PFSK-1 (cell line): ENCODE results near the gene DCDC2B.
A peak's percentile ranks its signal among the peaks of the same experiment; 100 is the strongest.

Source experiments
- FOXP2 ChIP-seq: optimal IDR thresholded peaks from 2 replicates; pipeline ENCODE3; 2011; ENCODE audit warnings: borderline replicate concordance, control low read depth, inconsistent platforms; ENCODE audit not compliant: insufficient read depth; ENCODE audit errors: extremely low read length, extremely low read depth
- POLR2AphosphoS5 ChIP-seq: IDR thresholded peaks from 2 replicates; pipeline ENCODE4 v1.6.1; 2012; ENCODE audit warnings: low read depth, mild to moderate bottlenecking, control low read depth, low read length, moderate library complexity
- SIN3A ChIP-seq: IDR thresholded peaks from 2 replicates; pipeline ENCODE4 v1.6.1; 2012; ENCODE audit warnings: mild to moderate bottlenecking, low read length, moderate library complexity, borderline replicate concordance; ENCODE audit not compliant: insufficient read depth
- TAF1 ChIP-seq: IDR thresholded peaks from 2 replicates; pipeline ENCODE4 v1.6.1; 2012; ENCODE audit warnings: low read length, control low read depth, borderline replicate concordance; ENCODE audit not compliant: insufficient read depth
- TF ChIP-seq, protein P1 (sequence below), 2 experiments: IDR thresholded peaks; 2 replicates each; pipeline versions ENCODE4 v1.6.1 to v1.8.0; 2011 to 2012; ENCODE audit warnings: low read depth in 2 of 2, low read length in 2 of 2, control low read depth in 1 of 2, inconsistent platforms in 1 of 2, mild to moderate bottlenecking in 1 of 2, moderate library complexity in 1 of 2; ENCODE audit not compliant: insufficient read depth in 1 of 2

DCDC2B gene

DNA sequence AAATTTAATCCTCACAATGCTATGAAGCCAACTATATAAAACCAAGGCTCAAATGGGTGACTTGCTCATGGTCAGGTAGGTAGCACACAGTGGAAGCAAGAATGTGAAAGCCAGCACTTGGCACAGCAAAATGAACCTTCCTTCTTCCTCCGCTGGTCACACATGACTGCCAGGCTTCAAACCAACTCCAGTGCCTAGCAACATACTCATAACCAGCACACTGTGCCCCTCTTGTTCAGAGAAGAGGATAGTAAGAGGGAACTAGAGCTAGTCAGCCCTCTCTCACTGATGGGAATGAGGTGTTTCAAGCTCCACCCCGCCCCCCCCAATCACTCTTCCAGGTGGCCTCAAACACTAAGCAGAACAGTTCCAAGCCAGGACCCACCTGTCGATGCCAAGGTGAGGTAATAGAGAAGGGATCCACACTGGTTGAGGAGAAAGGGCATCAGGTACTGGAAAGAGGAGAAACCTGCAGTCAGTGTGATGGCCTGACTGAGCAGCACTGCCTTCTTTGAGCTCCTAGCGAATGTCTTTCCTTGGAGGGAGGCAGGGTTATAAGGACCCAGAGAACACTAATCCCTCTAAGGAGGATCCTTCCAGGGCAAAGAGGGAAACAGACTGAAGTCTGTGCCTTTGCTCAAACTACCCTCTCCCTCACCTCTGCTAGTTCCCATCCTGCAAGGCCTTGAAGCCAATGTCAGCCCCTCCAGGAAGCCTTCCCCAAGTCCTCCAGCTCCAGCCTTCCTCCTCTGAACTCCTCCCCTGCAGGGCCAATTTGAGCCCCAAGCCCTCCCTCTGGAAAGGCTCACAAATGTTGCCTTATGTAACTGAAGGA is 12.1 kb downstream of the DCDC2B start:
- TF ChIP-seq SIN3A (no peak), TAF1 (no peak), FOXP2 (no peak), POLR2AphosphoS5 (no peak)
- TF ChIP-seq, protein P1, sequence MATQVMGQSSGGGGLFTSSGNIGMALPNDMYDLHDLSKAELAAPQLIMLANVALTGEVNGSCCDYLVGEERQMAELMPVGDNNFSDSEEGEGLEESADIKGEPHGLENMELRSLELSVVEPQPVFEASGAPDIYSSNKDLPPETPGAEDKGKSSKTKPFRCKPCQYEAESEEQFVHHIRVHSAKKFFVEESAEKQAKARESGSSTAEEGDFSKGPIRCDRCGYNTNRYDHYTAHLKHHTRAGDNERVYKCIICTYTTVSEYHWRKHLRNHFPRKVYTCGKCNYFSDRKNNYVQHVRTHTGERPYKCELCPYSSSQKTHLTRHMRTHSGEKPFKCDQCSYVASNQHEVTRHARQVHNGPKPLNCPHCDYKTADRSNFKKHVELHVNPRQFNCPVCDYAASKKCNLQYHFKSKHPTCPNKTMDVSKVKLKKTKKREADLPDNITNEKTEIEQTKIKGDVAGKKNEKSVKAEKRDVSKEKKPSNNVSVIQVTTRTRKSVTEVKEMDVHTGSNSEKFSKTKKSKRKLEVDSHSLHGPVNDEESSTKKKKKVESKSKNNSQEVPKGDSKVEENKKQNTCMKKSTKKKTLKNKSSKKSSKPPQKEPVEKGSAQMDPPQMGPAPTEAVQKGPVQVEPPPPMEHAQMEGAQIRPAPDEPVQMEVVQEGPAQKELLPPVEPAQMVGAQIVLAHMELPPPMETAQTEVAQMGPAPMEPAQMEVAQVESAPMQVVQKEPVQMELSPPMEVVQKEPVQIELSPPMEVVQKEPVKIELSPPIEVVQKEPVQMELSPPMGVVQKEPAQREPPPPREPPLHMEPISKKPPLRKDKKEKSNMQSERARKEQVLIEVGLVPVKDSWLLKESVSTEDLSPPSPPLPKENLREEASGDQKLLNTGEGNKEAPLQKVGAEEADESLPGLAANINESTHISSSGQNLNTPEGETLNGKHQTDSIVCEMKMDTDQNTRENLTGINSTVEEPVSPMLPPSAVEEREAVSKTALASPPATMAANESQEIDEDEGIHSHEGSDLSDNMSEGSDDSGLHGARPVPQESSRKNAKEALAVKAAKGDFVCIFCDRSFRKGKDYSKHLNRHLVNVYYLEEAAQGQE (IDR thresholded peaks at IDR 0.05; ENCODE audit: insufficient read depth in 1 of 2, low read depth in 2 of 2, low read length in 2 of 2), result no peak

DNA sequence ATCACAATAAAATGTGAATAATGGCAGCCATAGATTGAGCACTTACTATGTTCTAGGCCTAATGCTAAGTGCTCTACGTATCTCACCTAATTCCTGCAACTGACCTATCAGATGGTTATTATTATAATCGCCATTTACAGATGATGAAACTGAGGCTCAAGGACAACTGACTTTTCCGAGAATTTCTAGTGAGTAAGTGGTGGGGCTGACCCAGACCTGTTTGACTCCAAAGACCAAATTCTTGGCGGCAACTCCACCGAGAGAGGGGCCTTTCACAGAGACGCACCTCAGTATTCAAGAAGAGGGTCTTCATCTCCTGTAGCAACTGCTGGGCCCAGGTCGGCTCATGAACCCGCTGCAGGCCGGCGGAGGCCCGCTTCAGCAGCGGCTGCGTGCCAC is 12.7 kb downstream of the DCDC2B start:
- TF ChIP-seq, protein P1 (IDR thresholded peaks at IDR 0.05; ENCODE audit: insufficient read depth in 1 of 2, low read depth in 2 of 2, low read length in 2 of 2), result no peak
- no peak for TF ChIP-seq FOXP2
- no peak for TF ChIP-seq TAF1
- TF ChIP-seq SIN3A, result no peak
- TF ChIP-seq POLR2AphosphoS5, result no peak

DNA sequence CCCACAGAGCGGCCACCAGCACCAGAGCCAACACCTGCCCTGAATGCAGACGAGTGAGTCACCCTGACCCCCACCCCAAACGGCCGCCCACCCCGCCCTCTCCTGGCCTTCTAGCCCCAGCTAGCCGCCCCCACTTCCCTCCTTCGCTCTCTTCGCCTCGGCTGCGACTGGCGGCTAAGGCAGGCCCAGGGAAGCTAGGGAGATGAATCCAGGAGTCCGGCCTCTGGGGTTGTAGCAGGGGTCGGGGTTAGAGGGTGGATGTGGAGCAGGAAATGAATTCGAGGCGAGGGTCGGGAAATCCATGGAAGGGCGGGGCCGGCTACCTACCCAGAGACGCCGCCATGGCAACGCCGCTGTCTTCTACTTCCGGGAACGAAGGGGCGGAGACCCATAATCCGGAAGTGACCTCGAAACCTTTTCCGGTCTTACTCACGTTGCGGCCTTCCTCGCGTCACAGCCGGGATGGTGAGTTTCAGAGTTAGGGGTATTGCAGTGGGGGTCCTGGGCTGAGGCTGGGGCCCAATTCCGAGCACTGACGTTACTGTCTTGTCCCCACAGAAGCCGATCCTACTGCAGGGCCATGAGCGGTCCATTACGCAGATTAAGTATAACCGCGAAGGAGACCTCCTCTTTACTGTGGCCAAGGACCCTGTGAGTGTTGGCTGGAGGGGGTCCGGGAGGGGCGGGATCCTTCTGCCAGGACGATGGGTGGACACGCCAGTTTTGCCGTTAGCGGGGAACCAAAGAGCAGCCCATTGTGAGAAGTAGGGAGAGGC is 13.3 kb downstream of the DCDC2B start, which contains the start of the genes EIF3I and TMEM234:
EIF3I (plus strand) TSS at position 428 of the 776 bp plus-strand sequence; CDS start at position 463, 35 bp downstream.
TMEM234 (minus strand) TSS at position 374 of the 776 bp plus-strand sequence; CDS start at position 343, 31 bp downstream.
- peak; percentile 94 for TF ChIP-seq POLR2AphosphoS5
- TF ChIP-seq, protein P1 (IDR thresholded peaks at IDR 0.05; ENCODE audit: insufficient read depth in 1 of 2, low read depth in 2 of 2, low read length in 2 of 2), result no peak
- no peak for TF ChIP-seq FOXP2
- TF ChIP-seq SIN3A, result no peak
- peak; percentile 87 for TF ChIP-seq TAF1

DNA sequence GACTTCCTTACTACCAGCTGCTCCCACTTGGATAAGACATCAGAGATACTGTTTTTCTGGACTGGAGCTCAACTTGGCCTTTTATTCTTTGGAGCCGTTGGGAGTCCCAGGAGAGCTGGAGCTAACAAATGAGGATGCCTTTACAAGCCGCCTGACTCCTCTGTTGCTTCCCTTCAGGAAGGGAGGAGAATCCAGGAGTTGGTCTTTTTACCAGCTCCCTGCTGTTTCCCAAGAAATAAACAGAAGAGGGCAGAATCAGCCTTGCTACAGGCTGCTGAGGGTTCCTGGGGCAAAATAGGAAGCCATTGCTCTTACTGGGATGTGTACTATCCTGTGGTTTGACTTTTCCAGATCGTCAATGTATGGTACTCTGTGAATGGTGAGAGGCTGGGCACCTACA is 14.8 kb downstream of the DCDC2B start:
- TF ChIP-seq TAF1 (no peak), POLR2AphosphoS5 (no peak), FOXP2 (no peak), SIN3A (no peak)
- TF ChIP-seq, protein P1 (IDR thresholded peaks at IDR 0.05; ENCODE audit: insufficient read depth in 1 of 2, low read depth in 2 of 2, low read length in 2 of 2), result no peak
